K562 (cell line): ENCODE data around the gene ZNF865. TPM values are rescaled to one million over a fixed set of nuclear protein-coding genes. Genes with fewer than 3 reads are reported as not detected.

Experiments used
- HDAC1 ChIP-seq, 2 experiments: fragments of 450-650 bp; IDR thresholded peaks; 2 replicates each; pipeline ENCODE4 v1.6.1; 2016 to 2017; ENCODE audit warnings: inconsistent platforms in 1 of 2, mild to moderate bottlenecking in 1 of 2, moderate library complexity in 1 of 2
- HMBOX1 ChIP-seq: sonication (generic); IDR thresholded peaks from 2 replicates; pipeline ENCODE4 v1.6.1; 2016
- HNRNPK ChIP-seq: fragments of 200-400 bp; formaldehyde crosslinking; IDR thresholded peaks from one replicate; pipeline ENCODE4 v1.6.1; 2018; ENCODE audit warnings: mild to moderate bottlenecking, low read depth, low read length; ENCODE audit not compliant: poor library complexity, severe bottlenecking
- MGA ChIP-seq: fragments of 450-650 bp; IDR thresholded peaks from 2 replicates; pipeline ENCODE4 v1.6.1; 2016; ENCODE audit warnings: mild to moderate bottlenecking, moderate library complexity
- MXD1 ChIP-seq: fragments of 250-450 bp; sonication (Bioruptor Pico); IDR thresholded peaks from 2 replicates; pipeline ENCODE4 v1.8.0; 2021; ENCODE audit warnings: borderline replicate concordance, mild to moderate bottlenecking, moderate library complexity; ENCODE audit not compliant: poor library complexity, severe bottlenecking
- NFYB ChIP-seq: IDR thresholded peaks from 2 replicates; pipeline ENCODE4 v1.6.1; 2011; ENCODE audit warnings: mild to moderate bottlenecking, moderate library complexity; ENCODE audit not compliant: insufficient read length; ENCODE audit errors: extremely low read depth
- NR4A1 ChIP-seq, 2 experiments: fragments of 250-450 bp in 1 of 2; fragments of 450-650 bp in 1 of 2; sonication (Bioruptor Pico) in 1 of 2; IDR thresholded peaks; 2 replicates each; pipeline versions ENCODE4 v1.4.0 to v1.6.1; 2016 to 2020; ENCODE audit warnings: mild to moderate bottlenecking in 2 of 2, missing compliant biosample characterization in 1 of 2, missing genetic modification characterization in 1 of 2, moderate library complexity in 1 of 2
- SP1 ChIP-seq: sonication (generic); formaldehyde crosslinking; IDR thresholded peaks from 2 replicates; pipeline ENCODE4 v1.8.1; 2022; ENCODE audit warnings: mild to moderate bottlenecking, missing genetic modification reagents
- TCF7L2 ChIP-seq: fragments of 150-350 bp; IDR thresholded peaks from 2 replicates; pipeline ENCODE4 v1.6.1; 2016; ENCODE audit warnings: low read depth, mild to moderate bottlenecking, low read length, moderate library complexity
- XRCC5 ChIP-seq: fragments of 200-400 bp; formaldehyde crosslinking; IDR thresholded peaks from 2 replicates; pipeline ENCODE4 v1.6.1; 2017; ENCODE audit warnings: low read depth, mild to moderate bottlenecking, low read length
- ZEB2 ChIP-seq: fragments of 450-650 bp; IDR thresholded peaks from 2 replicates; pipeline ENCODE4 v1.6.1; 2016
- ZNF507 ChIP-seq: conservative IDR thresholded peaks from 2 replicates; pipeline ENCODE4 v1.6.1; 2017; ENCODE audit warnings: missing genetic modification characterization, missing compliant biosample characterization
- ZSCAN32 ChIP-seq: fragments of 450-650 bp; formaldehyde crosslinking; IDR thresholded peaks from 2 replicates; pipeline ENCODE4 v1.4.0; 2020; ENCODE audit warnings: mild to moderate bottlenecking, moderate library complexity
- polyA plus RNA-seq, 8 experiments: library from polyadenylated mRNA; depleted of rRNA in 4 of 8; stranded (reverse) in 5 of 8; unstranded in 3 of 8; fragments of >200 nt; fragmentation: Nextera tagmentation in 2 of 8; fragmentation: Illumina TruSeq in 1 of 8; extraction: Ambion mirVana in 2 of 8; extraction: Trizol in 1 of 8; gene quantifications; 2 replicates each; pipeline versions ENCODE4 v1.2.1 to v1.2.3, GENCODE V29; 2011 to 2014; ENCODE audit warnings: inconsistent platforms in 1 of 8, missing spikeins in 1 of 8
- total RNA-seq, 7 experiments: library from RNA; depleted of rRNA in 6 of 7; stranded (reverse); fragments of >200 nt in 6 of 7; fragmentation: Illumina TruSeq in 2 of 7; extraction: Trizol in 2 of 7; gene quantifications; 2 replicates each; pipeline versions ENCODE4 v1.2.1 to v1.2.3, GENCODE V29; 2011 to 2021; ENCODE audit warnings: low replicate concordance in 1 of 7

ZNF865 gene
- total and polyA plus RNA-seq, 9 of the 15 experiments (the other 6 are each of a cell fraction or from before 2014, with no cell fraction given) = 0.40 to 18.8 (median 1.6) TPM; not detected in 2

GRCh38 chr19:55642153-55643002 lies 36.9 kb downstream of the ZNF865 start (continued):
- TF ChIP-seq MXD1 (CRISPR knock-in tag) (no peak), ZEB2 (no peak), NFYB (no peak), HDAC1 (IDR thresholded peaks at IDR 0.05) (0 out of 4 replicates have a peak, but pooled peaks of 1 of the 2 experiments have one; percentile 41), HMBOX1 (no peak), ZNF507 (no peak), ZSCAN32 (CRISPR knock-in tag) (no peak), XRCC5 (no peak), SP1 (CRISPR knock-in tag) (no peak), HNRNPK (no peak), MGA (peak; percentile 21; the same call in 1 of the 2 replicates), TCF7L2 (no peak), NR4A1 (CRISPR knock-in tag; IDR thresholded peaks at IDR 0.05) (no peak), NR4A1 (tag; IDR thresholded peaks at IDR 0.05) (no peak)
